Activated CD8-positive, alpha-beta memory T cell treated with anti-CD3 and anti-CD28 coated beads, Interleukin-2, amount 50 U/mL, for 4 hours (primary cell): ENCODE measurements around the gene ENTPD2.

ENCODE experiments used
- DNase-seq: peaks from one replicate; pipeline ENCODE4 v3.0.0-alpha.2; 2020

Gene ENTPD2

DNA sequence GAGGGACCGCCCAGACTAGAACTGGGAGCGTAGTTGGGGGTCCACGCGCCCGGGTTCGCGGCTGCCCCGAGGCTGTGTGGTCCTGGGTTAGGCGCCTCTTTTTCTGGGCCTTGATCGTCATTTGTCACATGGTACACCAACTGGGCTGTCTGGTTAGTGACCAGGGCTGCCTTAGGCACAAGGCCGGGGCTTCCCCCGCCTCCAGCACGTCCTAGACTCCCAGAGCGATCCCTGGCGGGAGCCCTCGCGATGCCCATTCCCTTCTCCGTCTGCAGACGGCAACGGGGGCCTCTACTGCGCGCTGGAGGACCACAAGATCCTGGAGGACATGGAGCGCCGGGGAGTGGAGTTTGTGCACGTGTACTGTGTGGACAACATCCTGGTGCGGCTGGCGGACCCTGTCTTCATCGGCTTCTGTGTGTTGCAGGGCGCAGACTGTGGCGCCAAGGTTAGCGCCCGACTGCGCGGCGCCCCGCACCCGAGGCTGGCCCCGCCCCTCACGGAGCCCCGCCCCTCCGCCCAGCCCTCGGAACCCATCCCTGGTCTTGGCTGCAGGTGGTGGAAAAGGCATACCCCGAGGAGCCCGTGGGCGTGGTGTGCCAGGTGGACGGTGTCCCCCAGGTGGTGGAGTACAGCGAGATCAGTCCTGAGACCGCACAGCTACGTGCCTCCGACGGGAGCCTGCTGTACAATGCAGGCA lies 25.0 kb upstream of the ENTPD2 start:
- no peak for DNase-seq

DNA sequence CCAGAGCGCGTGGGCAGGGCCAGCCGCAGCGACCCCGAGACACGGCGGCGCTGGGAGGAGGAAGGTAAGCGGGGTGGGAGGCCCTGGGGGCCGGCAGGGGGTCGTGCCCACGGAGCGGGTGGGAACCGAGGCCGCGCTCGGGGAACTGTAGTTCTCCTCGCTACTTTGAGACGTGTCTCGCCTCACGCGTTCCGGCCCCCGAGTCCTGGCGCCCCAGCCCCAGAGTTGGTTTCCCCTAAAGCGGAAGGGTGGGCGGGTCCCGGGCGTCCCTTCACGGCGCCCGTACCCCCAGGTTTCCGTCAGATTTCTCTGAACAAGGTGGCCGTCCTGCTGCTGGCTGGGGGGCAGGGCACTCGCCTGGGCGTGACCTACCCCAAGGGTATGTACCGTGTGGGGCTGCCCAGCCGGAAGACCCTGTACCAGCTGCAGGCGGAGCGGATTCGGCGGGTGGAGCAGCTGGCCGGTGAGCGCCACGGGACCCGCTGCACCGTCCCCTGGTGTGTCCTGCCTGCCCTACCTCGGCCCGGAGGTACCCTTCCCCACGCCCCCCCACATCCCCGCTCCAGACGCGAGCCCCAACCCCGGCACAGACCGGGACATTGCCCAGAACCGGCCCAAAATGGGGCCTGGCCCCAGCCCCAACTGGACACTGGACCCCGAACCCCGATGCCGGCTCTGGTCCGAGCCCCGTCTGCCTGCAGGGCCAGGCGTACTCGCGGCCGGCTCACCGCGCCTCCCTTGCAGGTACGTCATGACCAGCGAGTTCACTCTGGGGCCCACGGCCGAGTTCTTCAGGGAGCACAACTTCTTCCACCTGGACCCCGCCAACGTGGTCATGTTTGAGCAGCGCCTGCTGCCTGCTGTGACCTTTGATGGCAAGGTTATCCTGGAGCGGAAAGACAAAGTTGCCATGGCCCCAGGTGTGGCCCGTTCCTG lies 24.2 kb upstream of the ENTPD2 start:
- peak; percentile 43 for DNase-seq

GRCh38 chr9:137077010-137077747 lies 23.3 kb upstream of the ENTPD2 start, which contains the start of gene UAP1L1:
Gene UAP1L1 (plus strand): TSS chr9:137077517. CDS start chr9:137077533, 16 bp downstream.
- DNase-seq: peak; percentile 39

GRCh38 chr9:137076636-137077009 lies 22.8 kb upstream of the ENTPD2 start:
- DNase-seq: no peak

GRCh38 chr9:137075275-137075775 lies 21.5 kb upstream of the ENTPD2 start:
- DNase-seq: no peak

GRCh38 chr9:137074657-137075274 lies 20.9 kb upstream of the ENTPD2 start:
- DNase-seq: no peak

GRCh38 chr9:137073992-137074399 lies 20.1 kb upstream of the ENTPD2 start:
- DNase-seq: no peak

- DNase-seq: no peak
Observed at GRCh38 chr9:137071282-137071681, 17.4 kb upstream of the ENTPD2 start.

DNA sequence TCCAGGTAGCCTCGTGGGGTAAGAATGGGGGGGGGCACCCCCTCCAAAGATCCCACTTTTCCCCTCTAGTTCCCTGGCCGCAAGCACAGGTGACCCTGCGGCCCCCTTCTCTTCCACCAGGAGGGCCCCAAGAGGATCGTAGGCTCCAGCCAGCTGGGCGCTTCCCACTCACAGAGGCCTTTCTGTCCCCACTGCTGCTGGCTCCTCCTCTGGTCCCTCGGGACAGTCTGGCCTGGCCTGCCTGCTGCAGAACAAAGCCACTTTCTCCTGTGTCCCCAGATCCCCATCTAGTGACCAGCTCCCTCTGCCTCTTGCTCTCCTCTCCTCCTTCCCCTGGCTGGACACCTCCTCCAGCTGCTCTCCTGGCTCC lies 17.0 kb upstream of the ENTPD2 start:
- DNase-seq: no peak

GRCh38 chr9:137070201-137070905 lies 16.5 kb upstream of the ENTPD2 start, which contains the start of gene SAPCD2:
Gene SAPCD2 (minus strand): TSS chr9:137070557. CDS start chr9:137070460, 97 bp downstream.
- DNase-seq: peak; percentile 78

DNA sequence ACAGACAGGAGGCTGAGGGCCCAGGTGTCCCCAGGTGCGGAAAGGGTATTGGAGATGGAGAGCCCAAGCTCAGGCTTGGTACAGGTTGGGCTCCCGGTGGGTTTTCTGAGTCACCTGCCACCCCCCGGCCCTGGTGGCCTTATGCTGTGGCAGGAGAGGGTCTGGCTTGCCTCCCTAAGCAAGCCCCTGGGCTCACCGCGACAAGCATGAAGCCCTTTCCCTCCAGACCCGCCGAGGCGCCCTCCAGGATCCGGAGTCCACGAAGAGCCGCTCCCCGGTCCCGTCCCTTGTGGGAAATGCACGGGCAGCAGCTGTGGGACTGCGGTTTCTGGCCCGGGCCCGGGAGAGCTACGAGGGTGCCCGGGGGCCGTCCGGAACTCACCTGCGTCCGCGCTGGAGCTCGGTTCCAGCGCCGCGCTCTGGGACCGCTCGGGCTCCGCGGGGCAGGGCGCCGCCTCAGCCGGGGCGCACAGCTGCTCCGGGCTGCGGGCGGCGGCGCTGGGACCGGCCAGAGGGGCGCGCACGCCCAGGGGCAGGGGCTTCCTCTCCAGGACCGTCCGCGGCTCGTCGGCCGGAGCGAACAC lies 15.7 kb upstream of the ENTPD2 start:
- DNase-seq: no peak

DNA sequence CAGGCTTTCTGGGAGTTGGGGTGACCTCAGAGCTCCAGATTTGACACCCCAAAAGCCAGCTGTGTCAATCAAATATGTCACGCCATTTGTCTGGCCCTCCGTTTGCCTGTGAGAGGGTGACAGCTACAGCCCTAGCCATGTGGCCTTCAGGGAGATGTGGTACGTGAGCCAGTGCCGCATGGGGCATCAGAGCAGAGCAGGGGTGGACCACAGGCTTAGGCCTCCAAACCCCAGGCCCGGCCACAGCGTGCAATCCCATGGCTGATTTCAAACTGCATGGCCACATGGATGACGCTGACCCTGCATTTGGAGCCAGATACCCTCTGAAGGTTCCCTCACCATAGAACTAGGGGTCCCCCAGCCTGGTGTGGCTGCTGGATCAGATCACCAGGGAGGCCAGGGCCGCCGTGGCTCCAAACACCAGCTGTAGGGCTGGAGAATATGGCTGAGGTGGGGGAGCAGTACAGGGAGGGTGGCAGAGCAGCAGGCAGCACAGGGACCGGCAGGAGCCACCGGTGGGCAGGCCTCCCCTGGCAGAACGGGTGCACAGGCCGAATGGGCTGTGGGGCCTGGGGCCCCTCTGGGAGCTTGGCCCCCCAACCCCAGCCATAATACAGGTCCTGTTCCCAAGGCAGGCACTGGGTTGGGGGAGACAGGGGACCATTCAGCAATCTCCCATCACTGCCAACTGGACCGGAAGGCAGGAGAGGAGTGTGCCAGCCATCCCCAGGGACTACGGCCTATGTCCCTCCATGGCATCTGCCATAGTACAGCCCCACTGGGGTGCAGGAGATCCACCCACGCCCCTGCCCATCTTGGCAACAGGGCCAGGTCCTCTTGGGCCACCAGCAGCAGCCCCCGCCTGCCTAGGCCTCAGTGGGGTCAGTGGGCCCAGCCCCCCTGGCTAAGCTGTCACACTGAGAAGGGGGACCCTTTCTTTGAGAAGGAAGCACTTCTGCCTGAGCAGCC lies 15.0 kb upstream of the ENTPD2 start:
- DNase-seq: no peak

DNA sequence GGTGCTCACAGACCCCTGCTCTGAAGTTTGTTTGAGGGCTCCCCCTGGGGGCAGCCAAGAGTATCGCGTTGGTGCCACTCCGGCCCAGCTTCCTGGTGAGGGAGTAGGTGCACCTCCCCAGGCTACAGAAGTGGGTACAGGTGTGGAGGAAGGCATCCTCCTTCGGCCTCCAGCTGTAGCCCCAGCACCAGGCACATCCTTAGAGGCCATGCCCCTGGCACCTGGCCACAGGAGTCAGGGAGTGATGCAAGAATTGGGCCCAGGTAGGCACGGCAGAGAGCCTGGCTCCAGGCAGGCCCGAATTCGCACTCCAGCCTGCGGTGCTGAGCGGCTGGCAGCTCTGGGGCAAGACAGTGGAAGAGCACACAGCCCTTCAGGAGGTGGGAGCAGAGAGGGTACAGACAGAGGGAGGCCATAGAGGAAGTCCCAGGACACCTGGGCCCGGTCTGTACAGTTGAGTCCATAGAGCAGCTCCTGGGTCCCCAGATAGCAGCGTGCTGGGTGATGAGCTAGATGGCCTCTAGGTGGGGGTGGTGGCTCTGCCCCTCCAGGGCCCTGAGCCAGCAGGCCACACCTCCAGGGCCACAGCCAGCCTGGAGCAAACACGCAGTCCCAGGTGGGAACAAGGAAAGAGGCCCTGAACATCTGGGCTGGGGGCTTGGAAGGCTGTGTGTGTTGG lies 14.1 kb upstream of the ENTPD2 start:
- DNase-seq: peak; percentile 85

DNA sequence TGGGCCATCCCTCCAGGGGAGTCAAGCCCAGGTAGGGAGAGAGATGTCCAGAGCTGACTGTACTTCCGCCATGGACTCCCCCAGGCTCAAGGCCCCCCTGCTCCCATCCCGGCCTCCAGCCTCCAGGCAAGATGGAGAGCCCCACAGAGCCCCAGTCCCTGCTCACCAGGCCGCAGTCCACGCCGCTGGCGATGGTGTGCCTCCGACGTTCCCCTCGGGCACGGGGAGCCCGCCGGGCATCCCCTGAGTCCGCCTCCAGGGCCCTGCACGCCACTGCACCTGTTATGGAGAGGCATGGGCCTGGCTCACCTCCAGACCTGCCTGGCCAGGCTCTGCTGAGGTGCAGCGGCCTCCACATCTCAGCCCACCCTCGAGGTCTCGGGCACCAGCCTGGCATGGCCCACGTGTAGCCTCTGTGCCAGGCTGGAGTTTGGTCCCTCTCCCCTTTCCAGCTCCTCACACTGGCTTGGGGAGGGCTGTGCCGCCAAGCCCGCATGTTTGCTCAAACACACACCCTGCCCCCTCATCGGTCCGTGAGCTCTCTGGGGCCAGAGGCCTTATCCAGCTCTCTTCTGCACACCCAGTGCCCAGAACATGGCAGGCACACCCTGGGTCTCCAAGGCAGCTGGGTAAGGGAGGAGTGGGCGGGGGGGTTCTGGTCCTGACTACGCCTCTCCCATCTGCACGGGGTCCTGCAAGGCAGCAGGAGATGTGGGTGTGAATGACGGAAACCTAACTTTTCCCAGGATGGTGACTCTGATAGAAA lies 12.4 kb upstream of the ENTPD2 start:
- no peak for DNase-seq

- no peak for DNase-seq
Observed at GRCh38 chr9:137065336-137065967, 11.6 kb upstream of the ENTPD2 start.

DNA sequence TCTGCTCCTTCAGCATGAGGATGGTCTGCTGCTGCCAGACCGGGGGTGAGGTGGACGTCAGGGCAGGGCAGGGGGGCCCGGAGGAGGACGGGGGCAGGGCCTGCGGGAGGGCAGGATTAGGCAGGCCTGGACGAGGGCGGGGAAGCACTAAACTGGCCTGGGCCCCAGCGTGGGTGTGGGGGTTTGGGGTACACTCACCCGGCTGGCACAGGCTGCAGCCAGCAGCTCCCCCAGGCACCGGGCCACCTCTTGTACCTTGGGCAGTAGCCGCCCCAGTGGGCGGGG lies 11.0 kb upstream of the ENTPD2 start:
- DNase-seq: no peak

DNA sequence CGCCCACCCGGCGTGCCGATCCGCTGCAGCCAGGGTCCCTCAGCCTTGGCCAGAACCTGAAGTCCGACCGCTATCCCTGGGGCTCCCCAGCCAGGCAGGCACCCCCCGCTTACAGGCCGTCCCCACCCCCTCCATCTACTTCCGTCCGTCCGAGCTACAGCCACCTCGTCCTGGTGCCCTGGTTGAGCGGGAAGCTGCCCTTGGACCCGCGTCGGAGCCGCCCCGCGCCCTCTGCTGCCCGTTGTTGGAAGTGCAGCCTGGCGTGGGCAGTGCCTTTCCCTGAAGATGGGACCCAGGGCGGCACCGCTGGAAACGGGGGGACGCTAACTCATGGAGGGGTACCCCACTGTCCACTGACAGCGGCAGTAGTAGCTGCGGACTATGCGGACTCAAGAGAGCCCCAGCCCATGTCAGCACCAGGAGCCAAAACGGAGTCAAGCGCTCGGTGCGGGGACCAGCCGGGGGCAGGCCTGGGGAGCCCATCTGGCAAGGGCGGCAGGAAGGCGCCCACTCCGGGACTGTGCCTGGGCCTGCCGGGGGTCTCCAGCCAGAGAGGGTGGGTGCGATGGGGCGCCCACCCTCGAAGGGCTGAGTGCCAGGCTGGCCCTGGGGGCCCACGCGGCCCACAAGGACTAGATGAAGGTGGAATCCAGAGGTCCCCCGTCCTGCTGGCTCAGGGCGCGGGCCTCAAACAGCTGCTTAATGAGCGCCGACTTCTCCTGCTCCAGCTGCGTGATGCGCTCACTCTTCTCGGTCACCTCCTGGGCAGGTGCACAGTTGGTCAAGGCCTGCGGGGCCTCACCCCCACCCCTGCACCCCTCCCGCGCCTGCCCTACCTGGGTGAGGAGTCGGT lies 10.4 kb upstream of the ENTPD2 start:
- DNase-seq: peak; percentile 66
